Measurements from ENCODE around the gene NLRX1.
A peak's percentile ranks its signal among the peaks of the same experiment; 100 is the strongest.
"Not testable (repeated sequence)": the region's sequence is repeated elsewhere in the genome, so short reads cannot be mapped to it uniquely, and the experiment has no call there.

Gene NLRX1

DNA sequence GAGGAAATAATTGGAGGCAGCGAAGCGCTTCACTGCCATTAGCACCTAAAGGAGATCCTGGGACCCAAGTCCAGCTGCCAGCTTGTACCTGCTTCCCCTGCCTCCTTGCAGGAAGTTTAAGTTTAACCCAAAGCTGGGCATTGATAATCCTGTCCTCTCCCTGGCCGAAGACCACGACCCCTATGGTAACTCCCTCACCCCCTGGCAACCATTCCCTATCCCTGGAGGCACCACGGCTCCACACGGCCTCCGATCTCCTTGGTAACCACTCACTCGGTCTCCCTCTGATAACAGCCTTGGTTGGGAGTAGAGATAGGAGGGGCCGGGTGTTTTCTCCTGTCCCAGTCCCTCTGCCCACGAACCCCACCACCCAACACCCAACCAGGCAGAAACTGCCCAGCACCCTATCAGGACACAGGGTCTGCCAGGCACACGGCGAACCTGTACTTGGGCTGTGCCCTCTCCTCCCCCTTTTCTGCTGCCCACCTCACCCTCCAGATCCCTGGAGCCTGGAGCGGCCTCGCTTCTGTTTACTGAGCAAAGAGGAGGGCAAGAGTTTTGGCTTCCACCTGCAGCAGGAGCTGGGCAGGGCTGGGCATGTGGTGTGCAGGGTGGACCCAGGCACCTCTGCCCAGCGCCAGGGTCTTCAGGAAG lies 17.6 kb downstream of the NLRX1 start:
- no peak for FAIRE-seq

DNA sequence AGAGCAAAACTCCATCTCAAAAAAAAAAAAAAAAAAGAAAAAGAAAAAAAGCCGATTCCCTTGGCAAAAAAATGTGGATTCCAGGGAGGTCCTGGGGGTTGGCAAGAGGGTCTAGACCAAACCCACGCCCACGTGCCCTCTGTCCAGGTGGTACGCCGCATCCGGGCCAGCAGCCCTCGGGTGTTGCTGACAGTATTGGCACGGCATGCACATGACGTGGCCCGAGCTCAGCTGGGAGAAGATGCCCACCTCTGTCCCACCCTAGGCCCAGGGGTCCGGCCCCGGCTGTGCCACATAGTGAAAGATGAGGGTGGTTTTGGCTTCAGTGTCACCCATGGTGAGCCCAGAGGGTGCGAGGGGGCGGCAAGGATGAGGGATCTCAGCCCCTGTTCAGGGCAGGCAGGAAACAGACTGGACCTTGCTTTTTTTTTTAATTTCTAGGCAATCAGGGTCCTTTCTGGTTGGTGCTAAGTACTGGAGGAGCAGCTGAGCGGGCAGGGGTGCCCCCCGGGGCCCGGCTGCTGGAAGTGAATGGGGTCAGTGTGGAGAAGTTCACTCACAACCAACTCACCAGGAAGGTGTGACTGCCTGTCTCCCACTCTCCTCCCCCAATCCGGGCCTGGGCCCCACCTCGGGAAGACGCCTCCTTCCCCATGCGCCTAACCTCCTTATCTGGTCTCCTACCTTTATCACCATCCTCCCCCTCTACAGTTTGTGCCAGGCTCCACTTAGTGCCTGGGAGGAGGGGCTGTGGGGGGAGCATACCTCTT lies 18.8 kb downstream of the NLRX1 start:
- no peak for FAIRE-seq

DNA sequence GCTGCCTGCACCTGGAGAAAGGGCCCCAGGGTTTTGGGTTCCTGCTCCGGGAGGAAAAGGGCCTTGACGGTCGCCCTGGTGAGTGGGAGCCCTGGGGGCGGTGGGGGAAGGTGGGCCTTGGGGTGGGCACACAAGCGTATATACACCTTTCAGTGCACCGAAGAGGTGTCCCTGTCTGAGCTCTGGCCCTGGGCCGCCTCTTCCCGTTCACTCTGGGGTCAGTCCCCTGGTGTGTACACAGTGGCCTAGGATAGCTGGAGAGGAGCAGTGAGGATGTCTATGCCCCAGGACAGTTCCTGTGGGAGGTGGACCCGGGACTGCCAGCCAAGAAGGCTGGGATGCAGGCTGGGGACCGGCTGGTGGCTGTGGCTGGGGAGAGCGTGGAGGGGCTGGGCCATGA lies 19.5 kb downstream of the NLRX1 start:
- FAIRE-seq, result no peak

DNA sequence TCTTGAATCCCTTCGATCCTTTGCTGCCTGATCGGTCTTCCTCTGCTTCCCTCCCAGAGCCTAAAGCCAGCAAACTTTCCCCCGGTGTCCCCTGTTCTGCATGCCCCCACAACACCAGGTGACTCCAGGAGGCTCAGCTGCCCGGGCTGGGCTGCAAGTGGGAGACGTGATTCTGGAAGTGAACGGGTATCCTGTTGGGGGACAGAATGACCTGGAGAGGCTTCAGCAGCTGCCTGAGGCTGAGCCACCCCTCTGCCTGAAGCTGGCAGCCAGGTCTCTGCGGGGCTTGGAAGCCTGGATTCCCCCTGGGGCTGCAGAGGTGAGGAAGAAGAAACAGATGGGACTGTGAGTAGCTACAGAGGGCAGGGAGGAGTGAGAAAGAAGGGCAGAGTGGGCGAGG lies 20.4 kb downstream of the NLRX1 start:
- FAIRE-seq, result no peak

DNA sequence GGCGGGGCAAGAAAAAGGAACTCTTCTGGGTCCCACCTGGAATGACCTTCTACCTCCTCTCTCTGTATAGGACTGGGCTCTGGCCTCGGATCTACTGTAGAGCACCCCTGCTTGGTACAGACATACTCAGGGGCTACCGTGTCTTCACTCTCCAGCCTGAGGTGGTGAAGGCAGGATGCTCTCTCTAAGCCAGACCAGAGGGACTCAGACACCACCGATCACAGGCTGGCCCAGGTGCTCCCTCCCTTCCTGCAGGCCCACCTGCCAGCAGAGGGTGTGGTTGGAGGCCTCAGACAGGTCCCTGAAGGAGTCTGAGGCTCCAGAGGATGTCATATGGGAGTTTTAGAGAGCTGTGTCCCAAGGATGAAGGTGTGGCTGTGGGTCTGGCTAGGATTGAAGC lies 20.9 kb downstream of the NLRX1 start:
- no peak for FAIRE-seq

DNA sequence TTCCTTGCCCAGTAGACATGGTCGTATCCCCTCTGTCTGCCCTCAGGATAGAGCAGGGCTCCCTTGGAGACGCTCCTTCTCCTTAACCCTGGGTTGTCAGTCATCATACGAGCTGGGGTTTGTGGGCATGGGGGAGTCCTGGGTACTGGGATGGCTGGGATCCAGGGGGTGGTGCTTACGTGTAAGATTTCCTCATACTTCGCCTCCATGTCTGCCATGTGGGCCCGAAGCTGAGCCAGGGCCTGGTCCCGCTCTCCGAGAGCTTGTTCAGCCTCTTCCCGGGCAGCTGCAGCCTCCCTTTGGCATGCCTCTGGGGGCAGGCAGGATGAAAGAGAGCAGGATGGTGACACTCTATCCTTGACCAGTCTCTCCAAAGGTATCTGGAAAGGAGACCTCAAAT lies 22.0 kb downstream of the NLRX1 start:
- FAIRE-seq, result no peak

DNA sequence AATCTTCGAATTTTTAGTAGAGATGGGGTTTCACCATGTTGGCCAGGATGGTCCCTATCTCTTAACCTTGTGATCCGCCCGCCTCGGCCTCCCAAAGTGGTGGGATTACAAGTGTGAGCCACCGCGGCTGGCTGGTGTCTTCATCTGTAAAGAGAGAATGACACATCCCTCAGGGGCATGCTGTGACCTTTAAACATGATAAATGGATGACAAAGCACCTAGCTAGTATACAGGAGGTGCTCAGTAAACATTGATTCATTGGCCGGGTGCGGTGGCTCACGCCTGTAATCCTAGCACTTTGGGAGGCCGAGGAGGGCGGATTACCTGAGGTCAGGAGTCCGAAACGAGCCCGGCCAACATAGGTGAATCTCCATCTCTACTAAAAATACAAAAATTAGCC lies 22.7 kb downstream of the NLRX1 start:
- not testable (repeated sequence) for FAIRE-seq

DNA sequence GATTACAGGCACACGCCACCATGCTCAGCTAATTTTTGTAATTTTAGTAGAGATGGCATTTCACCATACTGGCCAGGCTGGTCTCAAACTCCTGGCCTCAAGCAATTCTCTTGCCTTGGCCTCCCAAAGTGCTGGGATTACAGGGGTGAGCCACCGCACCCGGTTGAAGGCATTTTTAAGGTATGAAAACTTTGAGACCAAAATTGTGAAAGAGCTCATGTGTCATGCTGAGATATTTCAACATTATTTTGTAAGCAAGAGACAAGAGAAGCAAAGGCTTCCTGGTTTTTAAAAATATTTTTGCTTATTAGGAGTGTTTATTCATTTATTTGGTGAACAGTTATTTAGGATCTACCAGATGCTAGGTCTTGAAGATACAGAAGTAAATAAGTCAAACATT lies 23.6 kb downstream of the NLRX1 start:
- no peak for FAIRE-seq

DNA sequence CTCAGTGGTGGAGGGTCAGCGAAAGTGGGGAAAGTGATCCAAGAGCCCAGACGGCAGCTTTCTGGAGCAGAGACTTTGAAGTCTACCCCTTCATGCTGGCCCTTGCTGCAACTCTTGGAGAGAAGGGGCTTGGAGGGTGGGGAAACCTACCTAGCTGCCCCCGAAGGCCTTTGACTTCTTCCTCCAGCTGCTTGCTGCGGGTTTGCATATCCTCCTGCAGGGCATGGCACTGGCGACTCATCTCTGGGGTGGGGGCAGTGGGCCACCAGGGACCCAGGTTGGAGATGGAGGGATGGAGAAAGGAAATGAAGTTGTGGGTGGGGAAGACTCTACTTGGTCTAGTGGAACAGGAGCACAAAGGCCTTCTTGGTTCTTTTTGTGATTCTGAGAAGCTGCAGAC lies 24.5 kb downstream of the NLRX1 start:
- no peak for FAIRE-seq

DNA sequence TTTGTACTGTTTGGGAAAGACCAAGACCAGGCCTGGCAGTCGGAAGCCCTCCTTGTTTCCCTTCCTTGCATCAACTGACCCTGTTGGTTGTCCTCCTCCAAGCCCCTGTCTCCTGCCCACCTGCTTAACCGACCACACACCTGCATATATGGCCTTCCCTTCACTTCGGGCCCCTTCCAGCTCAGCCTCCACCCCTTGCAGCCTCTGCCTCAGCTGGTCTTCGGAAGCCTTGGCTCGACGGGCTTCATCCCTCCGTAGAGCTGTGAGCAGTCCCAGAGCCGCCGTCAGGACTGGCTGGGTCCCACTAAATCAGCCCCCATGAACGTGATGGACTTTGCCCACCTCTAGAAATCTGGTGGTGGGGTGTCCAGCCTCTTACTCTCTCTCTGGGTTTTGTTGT lies 25.1 kb downstream of the NLRX1 start:
- no peak for FAIRE-seq

DNA sequence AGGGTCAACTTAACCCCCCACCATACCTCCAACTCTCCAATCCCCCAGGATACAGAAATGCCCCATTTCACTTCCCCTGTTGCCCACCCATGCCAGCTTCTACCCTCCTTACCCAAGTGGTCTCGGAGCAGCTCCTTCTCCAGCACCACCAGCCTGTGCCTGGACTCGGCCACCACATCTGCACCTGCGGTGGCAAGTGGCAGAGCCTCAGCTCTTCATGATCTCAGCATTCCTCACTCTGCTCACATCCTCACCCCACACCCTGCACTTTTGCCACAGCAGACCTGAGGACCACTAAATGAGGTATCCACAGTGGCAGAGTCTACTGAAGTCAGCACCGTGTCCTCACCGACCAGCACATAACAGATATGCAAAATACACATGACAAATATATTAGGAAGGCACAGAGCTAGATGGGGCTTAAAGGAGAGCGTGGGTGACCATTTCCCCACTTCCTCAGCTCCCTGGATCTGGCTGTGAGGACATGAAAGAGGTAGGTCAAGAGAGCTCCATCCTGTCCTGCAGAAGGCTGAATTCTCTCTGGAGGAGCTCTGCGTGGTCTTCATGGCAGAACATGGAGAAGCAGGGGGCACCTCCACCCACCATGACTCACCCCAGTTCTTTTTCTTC lies 26.4 kb downstream of the NLRX1 start:
- no peak for FAIRE-seq

DNA sequence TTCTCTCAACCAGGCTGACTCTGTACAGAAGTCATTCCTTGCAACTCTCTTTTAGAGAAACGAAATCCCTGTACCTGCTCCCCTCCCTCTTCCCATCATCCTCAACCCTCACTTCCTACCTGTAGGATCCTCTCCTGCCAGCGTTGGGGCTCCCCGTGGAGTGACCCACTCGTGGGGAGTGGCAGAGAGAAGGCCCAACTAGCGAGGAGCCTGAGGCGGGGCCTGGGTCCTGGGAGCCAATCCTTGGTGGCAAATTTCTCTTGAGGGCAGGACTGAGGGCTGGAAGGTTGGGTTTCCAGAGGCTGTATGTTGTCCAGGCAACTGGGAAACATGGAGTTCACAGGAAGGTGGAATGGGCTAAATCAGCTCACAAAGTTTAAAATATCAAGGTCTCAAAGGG lies 27.2 kb downstream of the NLRX1 start:
- FAIRE-seq, result no peak

DNA sequence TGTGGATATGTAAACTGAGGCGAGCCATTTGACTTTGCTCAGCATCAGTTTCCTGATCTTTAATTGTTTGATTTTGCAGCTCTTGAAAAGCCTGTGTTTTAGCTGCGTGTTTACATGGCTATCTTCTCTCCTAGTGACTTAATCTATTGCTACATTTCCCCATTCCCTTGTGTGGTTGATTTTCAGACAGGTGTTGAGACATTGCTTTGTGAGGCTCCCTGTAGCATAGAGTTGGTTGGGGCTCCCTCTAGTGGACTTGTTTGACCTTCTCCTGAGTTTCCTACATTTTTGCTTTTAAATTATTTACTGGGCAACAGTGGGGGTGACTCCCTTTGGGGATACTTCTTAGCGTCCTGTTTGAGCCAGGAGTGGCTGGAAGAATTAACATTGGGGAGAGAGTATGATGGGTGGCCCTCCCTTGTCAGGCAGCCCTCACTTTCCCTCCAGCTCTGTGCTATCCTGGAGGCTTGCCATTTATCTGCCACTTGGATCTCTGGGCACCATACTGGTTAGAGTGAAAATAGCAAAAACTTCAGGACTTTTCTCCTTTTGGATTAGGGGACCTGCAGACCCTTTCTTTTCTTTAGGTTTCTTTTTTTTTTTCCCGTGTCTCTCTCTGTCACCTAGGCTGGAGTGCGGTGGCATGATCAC lies 28.4 kb downstream of the NLRX1 start:
- peak; percentile 88 for FAIRE-seq

DNA sequence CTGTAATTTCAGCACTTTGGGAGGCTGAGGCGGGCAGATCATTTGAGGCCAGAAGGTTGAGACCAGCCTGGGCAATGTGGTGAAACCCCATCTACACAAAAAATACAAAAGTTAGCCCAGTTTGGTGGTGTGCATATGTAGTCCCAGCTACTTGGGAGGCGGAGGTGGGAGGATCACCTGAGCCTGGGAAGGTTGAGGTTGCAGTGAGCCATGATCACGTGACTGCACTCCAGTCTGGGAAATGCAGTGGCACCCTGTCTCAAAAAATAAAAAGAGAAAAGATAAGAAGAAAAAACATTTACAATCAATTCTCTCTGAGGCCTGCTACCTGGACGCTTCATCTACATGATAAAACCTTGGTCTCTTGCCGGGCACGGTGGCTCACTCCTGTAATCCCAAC lies 30.4 kb downstream of the NLRX1 start:
- FAIRE-seq, result no peak

DNA sequence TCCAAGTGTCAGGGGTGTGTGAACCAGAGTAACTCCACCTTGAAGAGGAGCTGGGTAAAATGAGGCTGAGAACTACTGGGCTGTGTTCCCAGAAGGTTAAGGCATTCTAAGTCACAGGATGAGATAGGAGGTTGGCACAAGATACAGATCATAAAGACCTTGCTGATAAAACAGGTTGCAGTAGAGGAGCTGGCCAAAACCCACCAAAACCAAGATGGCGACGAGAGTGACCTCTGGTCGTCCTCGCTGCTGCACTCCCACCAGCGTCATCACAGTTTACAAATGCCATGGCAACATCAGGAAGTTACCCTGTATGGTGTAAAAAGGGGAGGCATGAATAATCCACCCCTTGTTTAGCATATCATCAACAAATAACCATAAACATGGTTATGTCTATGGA lies 32.7 kb downstream of the NLRX1 start:
- not testable (repeated sequence) for FAIRE-seq

DNA sequence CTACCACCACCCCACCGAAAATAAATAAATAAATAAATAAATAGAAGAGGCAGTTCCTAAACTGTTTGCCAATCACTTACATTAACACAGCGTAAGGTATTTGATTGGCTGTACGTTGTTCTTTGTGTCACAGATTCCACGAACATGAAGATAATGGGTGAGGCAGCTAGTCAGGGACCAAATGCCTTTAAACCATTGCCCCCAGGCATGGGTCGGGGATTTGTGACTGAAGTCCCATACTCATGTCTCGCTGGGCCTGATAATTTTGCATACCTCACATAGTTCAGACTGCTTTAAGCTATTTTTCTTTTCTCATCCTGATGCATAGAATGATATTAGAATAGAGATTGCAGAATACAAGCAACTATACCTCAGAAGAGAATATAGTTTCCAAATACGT lies 34.0 kb downstream of the NLRX1 start:
- FAIRE-seq, result no peak

DNA sequence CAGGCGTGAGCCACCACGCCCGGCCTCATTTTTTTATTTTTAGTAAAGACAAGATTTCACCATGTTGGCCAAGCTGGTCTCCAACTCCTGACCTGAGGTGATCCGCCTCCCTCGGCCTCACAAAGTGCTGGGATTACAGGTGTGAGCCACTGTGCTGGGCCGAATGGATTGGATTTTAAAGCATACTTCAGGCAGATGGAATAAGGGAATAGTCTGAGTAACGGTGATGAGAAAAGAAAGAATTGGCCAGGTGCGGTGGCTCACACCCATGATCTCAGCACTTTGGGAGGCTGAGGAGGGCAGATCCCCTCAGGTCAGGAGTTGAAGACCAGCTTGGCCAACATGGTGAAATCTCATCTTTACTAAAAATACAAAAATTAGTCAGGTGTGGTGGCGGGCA lies 35.5 kb downstream of the NLRX1 start:
- no peak for FAIRE-seq

DNA sequence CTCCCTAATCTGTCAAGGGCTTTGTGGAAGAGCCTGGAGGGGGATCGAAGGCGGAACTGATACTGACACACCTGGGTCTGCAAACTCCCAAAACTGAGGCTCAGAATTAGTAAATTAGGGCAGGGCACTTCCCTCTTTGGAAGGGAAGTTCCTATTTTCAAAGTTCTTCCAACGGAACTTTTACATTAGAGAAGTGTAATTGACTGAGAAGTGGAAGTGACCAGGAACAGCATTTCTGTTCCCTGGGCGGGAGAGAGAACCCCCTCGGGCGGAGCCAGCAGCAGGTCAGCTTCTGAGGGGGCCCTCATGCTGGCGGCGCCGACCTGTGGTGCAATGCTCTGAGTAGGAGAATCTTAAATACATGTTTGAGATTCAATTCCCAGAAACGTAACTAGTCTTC lies 36.6 kb downstream of the NLRX1 start:
- no peak for FAIRE-seq

DNA sequence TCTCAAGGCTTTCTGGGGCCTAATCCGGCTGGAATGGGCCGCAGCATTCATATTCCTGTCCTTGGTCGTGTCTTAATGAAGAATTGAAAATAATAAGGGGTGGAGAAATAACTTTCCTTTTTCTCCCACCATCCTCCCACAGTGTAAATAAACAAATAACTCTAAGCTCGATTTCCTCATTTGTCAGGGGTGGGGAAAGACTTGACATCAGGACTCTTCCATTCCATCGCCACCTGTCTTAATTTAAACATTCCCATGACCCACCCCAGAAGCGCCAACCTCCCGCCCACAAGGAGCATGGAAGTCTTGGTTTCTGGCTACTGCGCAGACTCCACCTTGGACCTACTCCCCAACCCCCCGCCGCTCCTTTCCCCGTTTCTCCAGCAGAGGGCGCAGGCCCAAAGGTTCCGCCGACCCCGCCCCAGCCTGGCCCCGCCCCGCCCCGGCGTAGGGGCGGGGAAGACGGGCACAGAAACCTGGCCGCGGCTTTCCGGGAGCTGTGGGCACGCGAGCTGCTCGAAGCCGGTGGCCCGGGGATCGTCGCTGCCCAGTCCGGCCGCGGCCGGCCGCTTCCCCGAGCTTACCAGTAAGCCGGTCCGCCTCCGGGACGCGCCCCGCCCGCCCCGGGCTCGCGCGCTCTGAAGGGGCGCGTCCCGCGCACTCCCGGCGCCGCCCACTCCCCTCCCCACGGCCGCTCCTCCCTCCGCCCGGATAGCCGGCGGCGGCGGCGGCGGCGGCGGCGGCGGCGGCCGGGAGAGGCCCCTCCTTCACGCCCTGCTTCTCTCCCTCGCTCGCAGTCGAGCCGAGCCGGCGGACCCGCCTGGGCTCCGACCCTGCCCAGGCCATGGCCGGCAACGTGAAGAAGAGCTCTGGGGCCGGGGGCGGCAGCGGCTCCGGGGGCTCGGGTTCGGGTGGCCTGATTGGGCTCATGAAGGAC lies 37.3 kb downstream of the NLRX1 start, which contains the start of gene CBL:
TSS of gene CBL (plus strand) at position 766 of the 937 bp plus-strand sequence. CDS start at position 845, 79 bp downstream.
- FAIRE-seq, result no peak

DNA sequence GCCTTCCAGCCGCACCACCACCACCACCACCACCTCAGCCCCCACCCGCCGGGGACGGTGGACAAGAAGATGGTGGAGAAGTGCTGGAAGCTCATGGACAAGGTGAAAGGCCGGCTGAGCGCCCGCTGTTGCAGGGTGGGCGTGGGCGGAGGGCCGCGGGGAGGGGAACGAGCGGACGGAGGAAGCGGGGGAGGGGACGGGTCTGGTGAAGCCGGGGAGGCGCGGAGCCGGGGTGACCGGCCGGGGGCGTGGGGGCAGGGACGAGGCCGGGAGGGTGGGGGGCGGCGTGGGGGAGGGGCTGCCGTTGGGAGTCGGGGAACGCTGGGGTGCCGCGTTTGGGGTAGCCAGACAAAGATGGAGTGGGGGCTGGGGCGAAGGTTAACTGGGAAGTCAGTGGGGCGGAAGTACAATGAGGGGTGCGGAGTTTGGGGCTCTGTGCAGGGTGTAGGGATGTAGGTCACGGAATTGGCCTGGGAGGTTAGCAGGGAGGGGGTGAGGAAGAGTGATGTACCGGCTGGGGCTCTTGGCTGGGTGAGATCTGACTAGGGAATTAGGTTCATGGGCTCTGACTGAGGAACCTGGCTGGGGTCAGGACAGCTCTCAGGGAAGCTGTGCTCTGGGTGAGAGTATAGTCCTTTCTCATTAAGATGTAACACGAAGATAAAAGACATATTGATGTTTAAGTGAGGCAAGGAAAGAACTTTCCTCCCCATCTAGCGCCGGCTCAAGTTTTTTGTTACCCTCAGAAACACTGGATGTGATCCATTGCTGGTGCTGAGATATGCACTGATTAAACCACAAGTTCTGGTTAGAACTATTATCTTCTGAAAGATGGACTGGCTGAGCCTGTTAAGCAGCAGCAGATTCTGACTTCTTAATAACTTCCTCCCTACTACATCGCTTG lies 38.2 kb downstream of the NLRX1 start:
- FAIRE-seq, result no peak

DNA sequence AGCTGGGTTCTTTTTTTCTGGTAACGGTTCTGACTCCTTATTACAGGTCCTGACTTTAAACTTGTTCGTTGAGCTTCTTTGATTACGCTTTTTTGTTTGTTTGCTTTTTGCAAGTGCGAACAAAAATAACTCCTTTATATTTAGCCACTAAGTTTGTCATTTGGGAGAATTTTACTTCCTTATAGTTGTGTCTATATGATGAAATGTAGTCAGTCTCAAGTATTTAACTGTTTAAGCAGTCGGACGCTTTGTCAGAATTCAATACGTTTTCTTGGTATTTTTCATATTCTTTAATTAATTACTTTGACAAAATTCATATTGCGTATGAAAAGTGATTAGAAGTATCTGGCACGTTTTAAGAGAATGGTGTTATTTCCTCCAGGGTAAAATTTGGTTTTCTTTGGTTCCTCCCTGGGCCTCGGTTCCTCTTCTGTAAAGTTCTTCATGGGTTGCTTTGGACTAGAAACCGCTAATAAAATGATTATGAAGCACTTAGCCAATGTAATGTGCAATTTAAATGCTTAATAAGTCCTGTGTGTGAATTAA lies 39.0 kb downstream of the NLRX1 start:
- FAIRE-seq, result peak; percentile 12
